Measurements from ENCODE around the gene DYNLT4.
A peak's percentile ranks its signal among the peaks of the same experiment; 100 is the strongest.
"Not testable (repeated sequence)": the region's sequence is repeated elsewhere in the genome, so short reads cannot be mapped to it uniquely, and the experiment has no call there.

Gene DYNLT4

GRCh38 chr1:44828841-44829440 is 21.8 kb upstream of the DYNLT4 start:
- DNase-seq (ENCODE audit: low read depth in 2 of 2), result no peak

- no peak for DNase-seq (ENCODE audit: low read depth in 2 of 2)
Observed at GRCh38 chr1:44828003-44828651, 21.0 kb upstream of the DYNLT4 start.

GRCh38 chr1:44827197-44828002 is 20.2 kb upstream of the DYNLT4 start:
- DNase-seq (ENCODE audit: low read depth in 2 of 2), result no peak

GRCh38 chr1:44826375-44827196 is 19.4 kb upstream of the DYNLT4 start:
- no peak for DNase-seq (ENCODE audit: low read depth in 2 of 2)

GRCh38 chr1:44824392-44824791 is 17.2 kb upstream of the DYNLT4 start:
- DNase-seq (ENCODE audit: low read depth in 2 of 2), result not testable (repeated sequence)

GRCh38 chr1:44822981-44823451 is 15.9 kb upstream of the DYNLT4 start:
- DNase-seq (ENCODE audit: low read depth in 2 of 2), result no peak

GRCh38 chr1:44822131-44822701 is 15.1 kb upstream of the DYNLT4 start:
- no peak for DNase-seq (ENCODE audit: low read depth in 2 of 2)

- DNase-seq (ENCODE audit: low read depth in 2 of 2), result no peak
Observed at GRCh38 chr1:44821240-44821715, 14.1 kb upstream of the DYNLT4 start.

- DNase-seq (ENCODE audit: low read depth in 2 of 2), result no peak
Observed at GRCh38 chr1:44820328-44821239, 13.4 kb upstream of the DYNLT4 start.

- DNase-seq (ENCODE audit: low read depth in 2 of 2), result peak; percentile 77 to 79
Observed at GRCh38 chr1:44819608-44820327, 12.6 kb upstream of the DYNLT4 start.

GRCh38 chr1:44819196-44819607 is 12.1 kb upstream of the DYNLT4 start:
- no peak for DNase-seq (ENCODE audit: low read depth in 2 of 2)

GRCh38 chr1:44817771-44818495 is 10.8 kb upstream of the DYNLT4 start:
- DNase-seq (ENCODE audit: low read depth in 2 of 2), result no peak

- DNase-seq (ENCODE audit: low read depth in 2 of 2), result no peak
Observed at GRCh38 chr1:44817307-44817706, 10.2 kb upstream of the DYNLT4 start.

- DNase-seq (ENCODE audit: low read depth in 2 of 2), result not testable (repeated sequence)
Observed at GRCh38 chr1:44815926-44816325, 8.8 kb upstream of the DYNLT4 start.

GRCh38 chr1:44812822-44813543 is 5.8 kb upstream of the DYNLT4 start:
- no peak for DNase-seq (ENCODE audit: low read depth in 2 of 2)

GRCh38 chr1:44811234-44811633 is 4.1 kb upstream of the DYNLT4 start:
- DNase-seq (ENCODE audit: low read depth in 2 of 2), result no peak

- DNase-seq (ENCODE audit: low read depth in 2 of 2), result not testable (repeated sequence)
Observed at GRCh38 chr1:44810762-44811105, 3.6 kb upstream of the DYNLT4 start.

- no peak for DNase-seq (ENCODE audit: low read depth in 2 of 2)
Observed at GRCh38 chr1:44810101-44810761, 3.1 kb upstream of the DYNLT4 start.

Measured in stimulated activated CD4-positive, alpha-beta T cell treated with anti-CD3 and anti-CD28 coated beads, Interleukin-12 subunit alpha, Interleukin-12 subunit beta, amount 100 ng/mL, for 24 hours (primary cell).